Activated T-helper 1 cell treated with anti-CD3 and anti-CD28 coated beads, Interleukin-2, amount 50 U/mL, for 16 hours (primary cell): ENCODE measurements around the gene RALGDS.

Source experiments
- DNase-seq, 2 donors: peaks; one replicate each; pipeline ENCODE4 v3.0.0-alpha.2; 2020; ENCODE audit warnings: low read depth in 1 of 2, low spot score in 1 of 2

The RALGDS gene

DNA sequence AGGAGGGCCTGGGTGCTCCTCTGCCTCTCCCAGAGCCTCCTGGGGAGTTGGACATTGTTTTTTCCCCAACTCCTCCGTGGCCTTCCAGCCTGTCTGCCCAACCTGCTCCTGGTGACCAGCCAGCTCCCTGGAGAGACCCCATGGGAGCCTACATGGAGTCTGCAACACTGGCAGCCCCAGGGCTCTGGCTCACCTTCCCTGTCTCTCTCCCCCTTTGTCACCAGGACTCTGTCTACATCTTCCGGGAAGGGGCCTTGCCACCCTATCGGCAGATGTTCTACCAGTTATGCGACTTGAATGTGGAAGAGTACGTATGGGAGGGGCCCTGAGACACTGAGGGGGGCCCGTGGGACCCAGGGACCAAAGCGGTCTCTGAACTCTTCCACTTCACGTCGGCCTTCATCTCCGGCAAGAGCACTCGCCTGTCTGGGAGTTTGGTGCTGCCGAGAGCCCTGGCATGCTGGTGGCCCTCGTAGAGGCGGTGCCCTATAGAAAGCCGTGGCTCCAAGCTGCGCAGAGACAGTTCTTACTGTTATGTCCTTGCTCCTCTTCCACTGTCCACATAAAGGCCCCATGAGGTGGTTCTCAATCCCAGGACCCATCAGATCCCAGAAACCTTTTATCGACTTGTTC, 65.1 kb downstream of the RALGDS start:
- no peak for DNase-seq

DNA sequence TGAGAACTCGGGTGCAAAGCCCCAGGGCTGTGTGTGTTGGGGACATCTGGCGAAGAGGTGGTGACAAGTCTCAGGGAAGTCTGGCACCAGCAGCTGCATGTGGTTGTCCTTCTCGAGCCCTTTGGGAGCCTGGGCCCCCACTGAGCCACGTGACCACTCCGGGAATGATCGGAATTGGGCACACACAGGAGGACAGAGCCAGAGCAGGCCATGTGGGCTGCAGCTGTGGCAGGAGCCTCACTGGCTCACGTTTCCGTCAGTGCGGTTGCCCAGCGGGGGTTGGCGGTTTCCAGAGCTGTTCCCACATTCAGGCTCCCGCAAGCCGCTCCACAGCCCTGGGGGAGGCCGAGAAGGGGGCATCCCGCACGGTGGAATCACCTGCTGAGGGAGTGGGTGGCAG, 66.1 kb downstream of the RALGDS start:
- no peak for DNase-seq

DNA sequence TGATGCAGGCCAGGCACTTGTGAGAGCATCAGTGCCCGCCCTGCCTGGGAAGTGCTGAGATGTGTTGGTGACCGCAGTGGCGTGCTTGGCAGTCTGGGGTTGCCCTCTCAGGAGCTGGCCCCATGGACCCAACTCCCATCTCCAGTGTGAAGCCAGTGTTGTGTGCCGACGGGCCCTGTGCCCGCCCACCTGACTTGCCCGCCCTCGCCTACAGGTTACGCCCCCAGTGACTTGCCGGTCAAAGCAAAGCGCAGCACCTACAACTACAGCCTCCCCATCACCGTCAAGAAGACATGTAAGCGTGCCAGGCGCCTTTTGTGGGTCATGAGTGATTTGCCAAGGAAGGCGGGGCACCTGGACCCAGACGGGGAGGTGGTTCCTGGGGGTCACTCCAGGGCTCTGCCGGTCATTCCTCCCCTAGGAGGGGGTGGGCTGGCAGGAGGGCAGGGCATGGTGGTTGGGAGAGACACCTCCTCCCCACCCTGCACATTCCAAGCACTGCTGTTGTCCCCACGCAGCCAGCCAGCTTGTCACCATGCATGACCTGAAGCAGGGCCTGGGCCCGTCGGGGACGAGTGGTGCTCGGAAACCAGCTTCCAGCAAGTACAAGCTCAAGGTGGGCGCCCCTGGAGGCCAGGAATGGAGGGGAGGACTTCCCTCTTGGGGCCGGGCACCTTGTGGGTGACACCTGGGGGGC, 66.7 kb downstream of the RALGDS start:
- no peak for DNase-seq

DNA sequence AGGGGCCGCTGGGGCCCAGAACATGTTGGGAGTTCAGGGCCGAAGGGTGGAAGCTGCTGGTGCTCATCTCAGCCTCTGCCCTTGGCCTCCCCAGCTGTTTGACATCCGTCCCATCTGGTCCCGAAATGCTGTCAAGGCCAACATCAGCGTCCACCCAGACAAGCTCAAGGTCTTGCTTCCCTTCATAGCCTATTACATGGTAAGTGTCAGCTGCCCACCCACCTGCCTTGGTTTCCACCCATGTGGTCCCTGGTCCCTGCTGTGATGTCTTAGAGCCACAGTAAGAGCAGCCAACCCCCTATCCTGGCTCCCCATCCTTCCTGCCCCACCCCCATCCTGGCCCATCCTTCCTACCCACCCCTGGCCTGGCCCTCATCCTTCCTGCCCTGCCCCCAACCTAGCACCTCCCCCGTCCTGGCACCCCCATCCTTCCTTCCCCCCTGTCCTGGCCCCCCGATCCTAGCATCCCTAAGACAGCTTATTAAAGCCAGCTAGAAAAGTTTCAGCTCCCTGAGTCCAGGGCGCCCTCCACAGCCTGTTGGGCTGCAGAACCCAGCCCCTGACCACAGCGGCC, 69.0 kb downstream of the RALGDS start:
- DNase-seq: no peak

DNA sequence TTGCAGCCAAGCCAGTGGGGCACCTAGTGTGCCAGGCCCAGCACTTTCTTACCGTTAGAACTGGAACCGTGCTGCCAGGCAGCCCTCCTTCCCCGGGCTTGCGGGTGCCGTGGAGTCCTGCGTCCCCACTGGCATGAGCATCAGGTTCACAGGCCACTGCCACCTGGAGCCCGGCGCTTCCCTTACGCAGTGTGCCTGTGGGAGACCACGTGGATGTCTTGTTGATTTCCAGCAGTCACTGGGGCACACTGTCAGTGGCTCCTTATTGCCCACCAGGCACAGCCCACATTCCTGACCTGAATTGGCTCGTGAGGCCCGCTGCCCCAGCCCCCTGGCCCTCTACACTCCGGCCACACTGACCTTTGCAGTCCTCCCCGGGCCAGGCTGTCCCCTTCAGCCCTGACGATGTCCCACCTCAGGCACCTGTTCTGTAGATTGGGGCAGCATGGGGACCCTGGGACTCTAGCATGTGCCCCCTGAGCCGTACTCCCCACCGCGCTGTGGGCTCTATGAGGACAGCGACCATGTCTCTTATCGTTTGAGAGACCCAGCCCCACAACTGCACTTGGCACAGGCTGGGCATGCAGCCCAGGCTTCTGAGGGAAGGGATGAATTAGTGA, 69.6 kb downstream of the RALGDS start:
- no peak for DNase-seq

DNA sequence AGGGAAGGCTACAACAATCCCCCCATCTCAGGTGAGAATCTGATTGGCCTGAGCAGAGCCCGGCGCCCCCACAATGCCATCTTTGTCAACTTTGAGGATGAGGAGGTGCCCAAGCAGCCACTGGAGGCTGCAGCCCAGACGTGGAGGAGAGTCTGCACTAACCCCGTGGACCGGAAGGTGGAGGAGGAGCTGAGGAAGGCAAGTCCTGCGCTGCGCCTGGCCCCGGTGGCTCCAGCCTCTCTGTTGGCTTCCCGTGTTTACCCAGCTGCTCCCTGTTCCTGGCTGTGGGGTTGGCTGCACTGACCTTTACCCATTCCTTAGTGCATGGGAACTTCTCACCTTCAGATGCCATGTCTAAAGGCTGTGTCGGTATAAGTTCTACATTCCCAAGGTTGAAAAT, 70.3 kb downstream of the RALGDS start:
- DNase-seq: no peak

DNA sequence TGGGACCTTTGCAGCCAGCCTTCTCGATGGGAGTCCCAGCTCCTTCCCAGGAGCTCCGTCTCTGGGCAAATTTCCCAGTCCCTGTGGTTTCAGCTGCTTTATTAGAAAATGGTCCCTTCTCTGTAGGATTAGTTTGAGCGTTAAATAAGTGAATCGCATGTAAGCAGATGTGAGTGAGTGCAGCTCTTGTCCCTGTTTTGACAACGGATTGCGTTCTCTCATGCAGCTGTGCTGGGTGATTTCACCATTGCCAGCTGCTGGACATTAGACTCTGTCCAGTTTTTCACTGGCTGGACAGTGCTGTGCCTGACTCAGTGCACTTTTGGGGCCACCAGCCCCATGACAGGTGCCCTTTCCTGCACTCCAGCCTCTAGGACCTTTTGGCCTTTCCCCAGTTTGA, 70.9 kb downstream of the RALGDS start:
- DNase-seq: no peak

DNA sequence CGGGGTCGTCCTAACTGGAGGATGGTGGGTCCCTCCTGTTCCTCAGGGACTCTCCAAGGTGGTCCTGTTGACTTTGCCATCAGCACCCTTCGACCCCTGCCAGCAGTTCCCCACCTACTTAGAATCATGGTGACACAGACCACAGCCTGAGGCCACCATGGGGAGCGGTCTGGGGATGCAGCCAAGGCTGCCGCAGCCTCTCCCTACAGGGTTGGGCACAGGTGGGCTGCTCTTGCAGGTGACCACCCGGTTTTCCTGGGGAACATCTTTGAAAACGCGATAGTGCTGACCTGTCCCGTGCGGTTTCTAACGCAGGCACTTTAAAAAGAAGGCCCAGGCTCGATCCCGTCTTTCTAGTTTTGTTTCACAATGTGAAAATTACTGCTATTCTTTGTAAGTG, 72.0 kb downstream of the RALGDS start:
- no peak for DNase-seq

DNA sequence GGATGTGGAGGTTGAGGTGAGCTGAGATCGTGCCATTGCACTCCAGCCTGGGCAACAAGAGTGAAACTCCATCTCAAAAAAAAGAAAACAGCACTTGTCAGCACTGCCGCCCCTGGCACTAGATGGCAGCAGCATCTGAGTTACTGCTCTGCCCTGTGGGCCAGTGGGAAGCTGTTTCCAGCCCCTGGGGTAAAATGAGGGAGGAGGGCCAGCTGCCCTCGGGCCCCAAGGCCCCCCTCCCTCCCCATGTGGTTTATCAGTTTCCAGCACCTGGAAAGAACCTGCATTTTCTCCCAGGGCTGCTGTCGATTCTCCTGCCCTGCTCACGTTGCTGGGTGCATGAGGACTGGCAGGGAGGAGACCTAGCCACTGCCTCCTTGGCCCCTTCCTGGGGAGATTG, 72.4 kb downstream of the RALGDS start:
- DNase-seq: no peak
